Activated CD4-positive, alpha-beta T cell treated with anti-CD3 and anti-CD28 coated beads, Interleukin-2, amount 50 U/mL, for 16 hours (primary cell): ENCODE measurements around the gene A3GALT2.

Source experiments
- DNase-seq: peaks from one replicate; pipeline ENCODE4 v3.0.0-alpha.2; 2020

A3GALT2 gene

DNA sequence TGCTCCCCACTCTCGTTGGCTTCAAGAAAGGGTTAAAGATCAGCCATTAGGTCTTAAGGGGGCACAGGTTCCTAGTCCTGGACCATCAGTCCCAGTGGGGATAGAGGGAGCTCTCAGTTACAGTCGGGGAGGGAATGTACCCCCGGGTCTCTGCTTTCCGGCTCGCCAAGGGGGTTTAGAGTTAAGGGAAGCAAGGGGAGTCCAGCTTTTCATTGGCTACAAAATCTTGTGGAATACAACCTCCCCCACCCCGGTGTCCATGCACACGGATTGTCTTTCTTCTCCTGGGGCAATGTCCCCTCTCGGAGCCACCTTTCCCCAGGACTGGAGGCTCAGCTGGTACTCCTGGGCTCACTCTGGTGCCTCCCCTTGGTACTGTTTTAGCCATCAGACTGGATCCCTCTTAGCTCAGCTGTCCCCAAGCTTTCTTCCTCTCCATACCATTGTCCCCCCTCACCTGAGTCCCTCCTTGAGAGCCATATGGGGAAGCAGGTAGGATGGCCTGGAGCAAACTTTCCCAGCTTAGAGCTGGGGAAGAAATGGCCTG lies at the start of gene A3GALT2:
A3GALT2 (minus strand) TSS at position 480 of the 547 bp plus-strand sequence; CDS start at position 480, 0 bp downstream.
- DNase-seq: no peak

GRCh38 chr1:33370301-33370700 lies 49.4 kb upstream of the A3GALT2 start:
- DNase-seq: no peak

DNA sequence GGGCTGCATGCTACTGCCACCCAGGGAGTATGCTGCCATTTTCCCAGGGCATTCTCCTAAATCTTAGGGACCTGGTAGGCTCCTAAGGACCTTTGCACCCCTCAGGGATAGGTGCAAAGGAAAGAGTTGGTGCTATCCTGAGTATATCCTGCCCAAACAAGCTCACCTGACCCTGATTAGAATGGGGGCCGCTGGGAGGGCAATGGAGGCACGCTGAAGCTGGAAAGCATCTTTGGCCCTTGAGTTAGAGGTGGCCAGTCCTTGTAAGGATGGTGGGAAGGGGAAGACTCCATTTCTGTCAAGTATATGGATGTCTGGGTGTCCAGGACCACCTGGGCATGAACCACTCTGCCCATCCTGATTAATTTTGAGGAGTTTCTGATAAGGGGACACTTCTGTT lies 48.9 kb upstream of the A3GALT2 start:
- no peak for DNase-seq

DNA sequence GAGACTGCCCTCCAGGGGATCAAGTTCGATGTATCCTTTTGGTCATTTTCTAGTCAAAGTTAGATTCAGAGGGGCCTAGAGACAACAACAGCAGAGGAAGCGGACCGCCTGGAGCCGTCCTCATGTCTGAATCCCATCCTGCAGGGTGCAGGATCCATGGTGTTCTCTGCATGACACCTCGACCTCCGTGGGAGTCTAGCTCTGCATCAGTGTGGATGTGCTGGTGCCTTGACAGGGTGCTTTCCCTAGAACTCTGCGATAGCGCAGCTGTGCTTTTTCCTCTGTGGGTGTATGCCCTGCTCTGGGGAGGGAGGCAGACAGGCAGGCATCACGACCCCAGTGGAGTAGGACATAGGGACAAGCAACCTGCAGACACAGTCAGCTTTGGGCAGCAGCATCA lies 48.2 kb upstream of the A3GALT2 start:
- no peak for DNase-seq

DNA sequence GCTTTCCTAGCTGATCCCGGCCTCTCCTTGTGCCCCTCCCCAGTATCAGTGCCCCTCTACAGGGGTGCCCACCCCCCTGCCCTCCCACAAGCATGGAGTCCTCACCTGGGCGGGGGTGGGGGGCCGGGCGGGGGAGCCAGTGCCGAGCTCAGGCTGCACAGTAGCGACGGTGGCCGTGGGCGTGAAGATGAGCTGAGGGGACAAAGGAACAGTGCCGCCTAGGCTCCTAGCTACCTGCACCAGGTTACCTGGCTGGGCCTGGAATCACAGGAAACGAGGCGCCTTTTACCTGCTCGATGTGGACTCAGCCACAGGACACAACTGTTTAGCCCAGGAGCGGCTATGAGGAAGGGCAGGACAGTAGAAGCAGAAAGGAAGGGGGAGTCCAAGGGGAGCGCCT lies 47.5 kb upstream of the A3GALT2 start:
- DNase-seq: no peak

DNA sequence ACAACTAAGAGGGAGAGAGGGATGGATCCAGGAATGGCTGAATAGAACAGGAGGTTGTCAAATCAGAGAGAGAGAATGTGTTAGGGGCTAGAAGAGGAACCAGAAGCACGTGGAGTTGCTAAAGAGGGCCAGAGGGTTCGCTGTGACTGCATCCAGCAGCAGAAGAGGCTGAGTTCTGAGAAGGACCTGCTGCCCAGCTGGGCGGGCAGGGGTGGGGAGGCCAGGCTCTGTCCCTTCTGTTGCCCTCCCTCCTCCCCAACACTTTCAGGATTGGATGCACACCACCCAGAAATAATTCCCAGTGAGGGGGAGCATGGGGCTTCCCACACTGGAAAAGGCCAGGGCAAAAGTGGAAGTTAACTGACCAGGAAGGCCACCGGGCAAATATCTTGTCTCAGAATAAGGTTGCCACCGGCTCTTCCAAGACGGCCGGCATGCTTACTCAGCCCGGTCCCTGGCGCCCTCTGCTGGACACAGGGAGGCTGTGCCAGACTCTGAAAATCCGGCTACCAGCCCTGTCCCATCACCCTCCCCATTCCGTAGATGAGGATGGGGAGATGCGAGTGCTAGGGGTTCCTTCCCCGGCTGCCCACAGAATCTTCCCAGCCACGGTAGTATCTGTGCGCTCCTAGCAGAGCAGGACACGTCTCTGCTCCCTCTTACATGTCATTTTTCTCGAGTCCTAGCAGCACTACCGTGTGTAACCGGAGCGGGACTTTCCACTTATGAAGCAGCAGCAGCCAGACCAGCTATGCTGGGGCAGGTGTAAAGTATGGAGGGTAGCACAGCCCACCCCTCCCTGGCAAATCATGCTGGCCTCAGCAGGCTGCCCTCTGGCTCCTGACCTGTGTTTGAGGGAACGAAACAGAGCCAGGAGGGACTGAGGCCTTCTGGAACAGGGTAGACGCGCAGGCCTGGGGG lies 46.8 kb upstream of the A3GALT2 start:
- DNase-seq: peak; percentile 83

DNA sequence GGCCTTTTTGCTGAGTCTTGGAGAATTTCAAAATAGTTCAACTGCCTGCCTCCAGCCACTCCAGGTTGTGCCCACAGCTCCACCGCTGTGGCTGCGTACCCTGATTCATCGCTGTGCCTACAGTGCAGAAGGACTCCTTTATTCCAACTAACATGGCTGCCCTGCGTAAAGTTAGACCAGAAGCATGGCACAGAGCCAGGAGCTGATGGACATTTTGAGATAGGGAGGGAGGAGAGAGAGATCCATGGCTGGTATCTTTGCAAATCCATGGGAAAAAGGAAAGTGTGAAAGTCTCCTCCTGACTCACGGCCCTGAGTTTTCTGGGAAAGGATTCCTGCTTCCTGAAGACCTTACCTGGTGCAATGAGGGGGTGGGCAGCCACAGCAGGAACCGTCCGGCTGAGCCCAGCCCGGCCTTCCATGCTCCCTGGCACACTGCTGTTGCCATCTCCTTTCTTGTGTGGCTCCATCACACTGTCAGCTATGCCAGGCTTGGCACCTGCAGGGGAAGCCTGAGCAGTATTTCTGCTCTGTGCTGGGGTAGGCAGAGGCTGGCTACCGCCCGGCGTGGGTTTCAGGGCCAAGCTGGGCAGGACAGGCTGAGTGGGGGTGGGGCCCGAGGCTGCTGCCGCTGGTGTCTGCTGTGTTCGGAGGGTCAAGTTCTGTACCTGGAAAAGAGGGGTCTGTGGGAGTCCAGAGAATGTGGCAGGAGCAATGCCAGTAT lies 46.0 kb upstream of the A3GALT2 start:
- DNase-seq: no peak

DNA sequence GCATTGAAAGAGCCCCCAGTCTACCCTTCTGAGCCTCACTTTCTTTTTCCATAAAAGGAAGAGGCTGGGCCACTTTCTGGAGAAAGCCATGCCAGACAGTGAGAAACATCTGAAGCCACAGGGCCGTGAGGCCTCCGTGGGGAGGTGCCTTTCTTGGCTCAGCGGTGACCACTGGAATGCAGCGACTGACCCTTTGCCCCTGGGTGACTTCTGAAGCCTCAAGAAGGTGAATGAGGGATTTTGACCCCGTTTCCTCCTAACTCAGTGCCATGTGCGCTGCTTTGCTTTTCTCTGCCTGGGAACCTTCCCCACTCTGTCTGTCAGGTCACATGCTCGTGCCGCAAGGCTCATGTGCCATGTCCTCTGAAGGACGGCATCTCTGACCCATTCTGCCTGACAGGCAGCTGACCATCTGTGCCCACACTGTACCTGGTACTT lies 44.7 kb upstream of the A3GALT2 start:
- DNase-seq: no peak

GRCh38 chr1:33364565-33364918 lies 43.6 kb upstream of the A3GALT2 start:
- DNase-seq: no peak

DNA sequence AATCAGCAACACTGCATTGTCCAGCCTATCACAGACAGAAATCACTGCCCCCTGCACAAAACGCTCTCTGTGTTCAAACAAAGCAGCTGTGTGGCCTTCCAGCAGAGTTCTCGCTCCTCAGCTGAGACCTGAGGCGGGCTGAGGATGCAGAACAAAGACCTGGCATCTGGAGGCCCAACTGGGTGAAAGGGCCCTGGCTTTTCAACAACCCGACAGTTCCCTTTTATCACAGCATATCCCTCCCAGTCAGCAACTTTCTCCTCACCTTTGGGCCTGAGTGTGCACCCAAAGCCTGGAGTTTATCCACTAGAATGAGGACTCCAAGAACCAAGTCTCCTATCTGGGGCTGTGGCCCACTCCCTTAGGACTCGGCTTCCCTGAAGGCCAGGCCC lies 42.6 kb upstream of the A3GALT2 start:
- DNase-seq: no peak

DNA sequence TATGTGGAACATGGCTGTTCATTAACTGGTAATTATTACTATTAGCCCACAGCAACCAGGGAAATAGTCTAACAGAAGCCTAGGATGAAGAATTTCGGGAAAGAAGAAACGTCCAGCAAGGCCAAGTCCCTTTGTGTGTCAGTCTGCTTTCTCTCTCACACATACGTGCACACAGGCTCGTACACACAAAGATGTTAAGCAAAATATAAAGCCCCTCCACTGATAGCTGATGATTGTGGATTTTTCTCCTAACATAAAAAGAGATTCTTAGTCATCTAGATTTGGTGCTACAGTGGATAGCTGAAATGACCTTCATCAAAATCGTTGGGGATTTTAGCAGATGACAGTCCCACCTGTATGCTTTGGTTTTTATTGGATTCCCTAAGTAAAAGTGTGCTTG lies 42.1 kb upstream of the A3GALT2 start:
- DNase-seq: no peak

- DNase-seq: no peak
Observed at GRCh38 chr1:33361532-33362235, 40.8 kb upstream of the A3GALT2 start.

DNA sequence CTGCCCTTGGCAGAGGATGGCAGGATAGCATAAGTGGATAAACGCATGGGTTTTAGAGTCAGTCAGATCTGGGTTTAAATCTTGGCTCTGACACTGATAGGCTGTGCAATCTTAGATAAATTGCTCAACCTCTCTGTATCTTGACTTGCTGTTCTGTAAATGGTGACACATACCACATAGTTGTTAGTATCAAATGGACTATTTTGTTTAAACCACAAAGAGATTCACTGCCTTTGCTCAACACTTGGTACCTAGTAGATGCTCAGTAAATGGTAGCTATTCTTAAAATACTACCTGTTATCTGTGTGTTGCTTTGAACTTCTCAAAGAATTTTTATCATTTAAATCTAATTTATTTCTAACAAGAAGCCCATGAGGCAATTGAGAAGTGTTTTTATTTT lies 39.5 kb upstream of the A3GALT2 start:
- DNase-seq: no peak

GRCh38 chr1:33359931-33360330 lies 39.0 kb upstream of the A3GALT2 start:
- DNase-seq: no peak

DNA sequence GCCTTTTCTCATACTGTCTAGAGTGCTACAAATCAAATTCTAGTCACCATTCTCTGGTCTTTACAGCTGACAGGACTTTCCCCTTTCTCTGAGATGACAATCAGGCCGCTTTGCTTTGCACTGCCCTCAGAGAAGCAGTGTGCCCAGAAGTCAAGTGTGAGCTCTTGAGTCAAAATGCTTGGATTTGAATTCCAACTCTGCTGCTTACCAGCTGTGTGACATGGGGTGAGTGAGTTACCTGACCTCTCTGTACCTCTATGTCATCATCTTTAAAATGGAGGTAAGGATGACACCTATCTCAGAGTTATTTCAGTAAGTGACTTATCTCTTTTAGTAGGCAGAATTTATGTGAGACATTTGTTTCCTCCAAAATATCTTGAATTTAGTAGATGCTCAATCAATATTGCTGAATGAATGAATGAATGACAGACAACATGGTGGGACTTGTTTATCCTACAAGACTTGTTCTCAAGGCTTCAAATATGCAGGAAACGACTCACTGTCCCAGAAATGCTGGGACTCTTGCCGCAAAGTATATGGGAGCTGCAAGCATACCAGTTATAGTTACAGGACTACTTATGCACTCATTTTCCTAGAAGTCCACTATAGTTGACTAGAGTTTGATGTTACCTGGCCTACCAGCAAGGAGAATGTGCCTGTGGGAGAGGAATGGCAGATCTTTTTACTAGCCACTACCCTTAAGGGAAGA lies 38.1 kb upstream of the A3GALT2 start:
- no peak for DNase-seq

DNA sequence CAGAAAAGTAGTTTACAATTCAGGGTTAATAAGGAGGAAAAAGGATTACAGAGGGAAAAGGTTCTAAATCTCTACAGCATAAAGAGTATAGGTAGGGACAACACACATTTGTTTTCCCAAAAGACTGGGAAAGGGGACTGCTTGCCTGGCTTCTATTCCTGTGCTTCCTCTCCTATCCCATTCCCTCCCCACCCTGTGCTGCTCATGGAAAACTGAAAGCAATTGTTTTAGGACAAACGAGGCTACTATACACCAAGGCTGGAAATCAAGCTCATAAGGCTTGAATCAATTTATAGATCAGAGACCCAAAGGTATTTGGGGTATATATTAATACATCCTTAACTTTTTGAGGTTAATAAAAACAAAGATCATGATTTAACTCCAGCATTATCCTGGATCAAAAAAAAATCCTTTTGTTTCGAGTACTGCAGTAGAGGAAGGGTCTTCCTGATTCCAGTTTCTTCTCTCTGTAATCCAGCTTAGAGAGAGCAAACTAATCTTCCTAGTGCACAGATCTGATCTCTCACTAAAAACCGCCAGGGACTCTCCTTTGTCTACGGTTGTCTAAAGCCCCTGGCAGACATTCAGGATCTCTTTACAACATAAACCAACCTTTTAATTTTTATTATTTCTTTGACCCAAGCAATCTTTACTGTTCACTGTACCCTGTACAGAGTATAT lies 37.4 kb upstream of the A3GALT2 start:
- DNase-seq: no peak

GRCh38 chr1:33357099-33357498 lies 36.2 kb upstream of the A3GALT2 start:
- no peak for DNase-seq

DNA sequence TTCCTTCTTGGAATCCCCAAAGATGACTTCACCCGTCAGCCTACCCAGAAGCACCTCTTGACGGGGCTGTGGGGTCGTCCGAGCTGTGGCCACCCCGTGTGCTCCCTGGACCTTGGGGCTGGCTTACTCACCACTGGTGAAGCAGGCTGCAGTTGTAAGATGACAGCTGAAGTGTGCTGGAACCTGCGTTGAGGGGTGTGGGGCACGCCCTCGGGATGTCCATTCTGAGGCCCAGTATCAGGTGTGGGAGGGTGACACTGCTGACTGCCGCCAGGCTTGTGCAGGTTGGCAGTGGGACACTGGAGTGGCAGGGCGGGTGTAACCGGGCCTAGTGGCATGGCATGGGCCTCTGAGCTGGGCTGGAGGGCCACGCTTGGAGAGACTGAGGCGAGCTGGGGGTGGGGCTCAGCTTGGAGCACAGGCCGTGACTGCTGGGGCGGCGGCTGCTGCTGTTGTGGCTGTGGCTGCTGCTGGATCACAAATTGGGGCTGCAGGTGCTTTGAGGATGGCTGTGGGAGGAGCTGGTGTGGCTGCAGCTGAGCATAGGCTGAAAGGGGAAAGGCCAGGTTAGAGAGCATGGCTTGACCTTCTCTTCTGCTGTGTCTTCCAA lies 33.9 kb upstream of the A3GALT2 start:
- DNase-seq: no peak

- DNase-seq: no peak
Observed at GRCh38 chr1:33353531-33353930, 32.6 kb upstream of the A3GALT2 start.

DNA sequence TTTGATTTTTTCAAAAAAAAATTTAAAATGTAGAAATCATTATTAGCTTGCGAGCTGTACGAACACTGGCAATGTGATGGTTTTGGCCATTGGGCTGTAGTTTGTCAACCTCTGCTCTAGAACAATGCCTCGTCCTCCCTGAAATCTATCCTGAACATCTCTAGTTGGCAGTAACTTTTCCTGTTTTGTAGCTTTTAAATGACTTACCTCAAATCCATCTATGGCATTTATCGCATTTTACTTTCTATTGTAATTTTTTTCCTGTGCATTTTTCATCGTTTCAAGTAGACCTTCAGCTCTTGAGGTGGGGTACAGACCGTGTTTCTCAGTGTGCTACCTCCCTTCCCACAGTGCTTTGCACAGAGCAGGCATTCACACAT lies 30.4 kb upstream of the A3GALT2 start:
- no peak for DNase-seq

DNA sequence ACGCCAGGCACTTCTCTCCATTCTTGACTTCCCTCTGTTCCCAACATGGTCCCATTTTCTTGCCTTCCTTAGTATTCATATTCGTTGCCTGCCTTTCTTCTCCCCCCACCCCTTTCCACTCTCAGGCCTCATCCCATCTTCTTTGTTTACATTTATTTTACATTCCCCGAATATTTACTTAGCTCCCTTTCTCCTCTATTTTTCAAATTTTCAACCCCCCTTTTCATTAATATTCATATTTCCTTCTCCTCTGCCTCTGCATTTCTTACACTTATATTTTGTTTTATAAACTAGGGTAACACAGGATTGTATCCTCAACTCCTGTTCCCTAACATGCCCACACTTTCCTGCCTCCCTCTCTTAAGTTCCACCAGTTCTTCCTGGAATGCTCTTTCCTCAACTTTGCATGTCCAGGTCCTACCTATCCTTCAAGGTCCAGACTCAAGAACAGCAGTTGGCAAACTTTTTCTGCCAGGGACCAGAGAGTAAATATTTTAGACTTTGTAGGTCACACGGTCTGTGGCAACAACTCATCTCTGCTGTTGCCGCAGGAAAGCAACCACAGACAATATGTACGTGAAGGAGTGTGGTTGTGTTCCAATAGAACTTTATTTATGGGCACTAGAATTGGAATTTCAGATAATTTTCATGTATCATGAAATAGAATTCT lies 29.8 kb upstream of the A3GALT2 start:
- DNase-seq: no peak
